HUES64 (cell line): ENCODE data around the gene DYRK1A.

Source experiments
- H3K27ac ChIP-seq: 2 replicates; pipeline ENCODE4 v1.7.0; 2013; ENCODE audit warnings: low read depth, low read length, inconsistent platforms
- H3K27me3 ChIP-seq: 2 replicates; pipeline ENCODE4 v1.6.1; 2013; ENCODE audit warnings: mild to moderate bottlenecking, low read length; ENCODE audit not compliant: insufficient read depth
- H3K36me3 ChIP-seq: 2 replicates; pipeline ENCODE4 v1.6.1; 2013; ENCODE audit warnings: mild to moderate bottlenecking, low read length; ENCODE audit not compliant: insufficient read depth
- H3K4me1 ChIP-seq: 2 replicates; pipeline ENCODE4 v1.6.1; 2013; ENCODE audit warnings: mild to moderate bottlenecking, low read length, moderate library complexity; ENCODE audit not compliant: insufficient read depth
- H3K4me3 ChIP-seq: 2 replicates; pipeline ENCODE4 v1.5.1; 2013; ENCODE audit warnings: mild to moderate bottlenecking, low read length, moderate library complexity
- H3K9ac ChIP-seq: 2 replicates; pipeline ENCODE4 v1.6.1; 2013; ENCODE audit warnings: mild to moderate bottlenecking, low read depth, low read length
- H3K9me3 ChIP-seq: 2 replicates; pipeline ENCODE4 v1.6.1; 2013; ENCODE audit warnings: low read depth, low read length; ENCODE audit not compliant: insufficient read depth
- WGBS: fragments of 150-250, 120-280 bp; methylation state at CpG from one replicate; pipeline ENCODE4 v1.1.7; 2013; ENCODE audit warnings: missing lambda C conversion rate; 5-methylcytosine and 5-hydroxymethylcytosine counted together

The DYRK1A gene

GRCh38 chr21:37467082-37467481 is 100.5 kb downstream of the DYRK1A start:
- Histone ChIP-seq H3K36me3 (peaks cover 3% of the 10 kb centered on the region; the same call in 1 of the 2 replicates), H3K4me3 (no peak overlapping the region), H3K27ac (no peak overlapping the region), H3K4me1 (peaks cover 14% of the 10 kb centered on the region), H3K27me3 (no peaks in the 10 kb centered on the region), H3K9ac (no peak overlapping the region), H3K9me3 (no peaks in the 10 kb centered on the region)
- 97% methylated on average over 3 of the region's 3 CpGs for WGBS

GRCh38 chr21:37468909-37469308 is 102.3 kb downstream of the DYRK1A start:
- no peaks in the 10 kb centered on the region for H3K27me3 ChIP-seq
- no peaks in the 10 kb centered on the region for H3K4me1 ChIP-seq
- peaks cover 20% of the 10 kb centered on the region for H3K36me3 ChIP-seq
- H3K4me3 ChIP-seq = no peak overlapping the region
- no peak overlapping the region for H3K9ac ChIP-seq
- no peak overlapping the region for H3K27ac ChIP-seq
- 100% methylated on average over 4 of the region's 4 CpGs for WGBS
- H3K9me3 ChIP-seq = no peaks in the 10 kb centered on the region

- Histone ChIP-seq H3K27me3 (no peaks in the 10 kb centered on the region), H3K9ac (no peak overlapping the region), H3K4me3 (no peak overlapping the region), H3K4me1 (no peaks in the 10 kb centered on the region), H3K36me3 (peaks cover 21% of the 10 kb centered on the region), H3K9me3 (no peaks in the 10 kb centered on the region), H3K27ac (no peak overlapping the region)
- WGBS = 94% methylated on average over 5 of the region's 5 CpGs
Observed at GRCh38 chr21:37469441-37469840, 102.9 kb downstream of the DYRK1A start.

GRCh38 chr21:37472581-37472980 is 106.0 kb downstream of the DYRK1A start:
- peaks cover 29% of the 10 kb centered on the region for H3K36me3 ChIP-seq
- H3K9ac ChIP-seq = no peak overlapping the region
- no peak overlapping the region for H3K4me3 ChIP-seq
- H3K27me3 ChIP-seq = no peaks in the 10 kb centered on the region
- H3K4me1 ChIP-seq = peaks cover 22% of the 10 kb centered on the region
- H3K9me3 ChIP-seq = no peaks in the 10 kb centered on the region
- H3K27ac ChIP-seq = no peak overlapping the region
- WGBS = 98% methylated on average over 4 of the region's 4 CpGs

GRCh38 chr21:37473491-37473890 is 106.9 kb downstream of the DYRK1A start:
- Histone ChIP-seq H3K27me3 (no peaks in the 10 kb centered on the region), H3K9ac (no peak overlapping the region), H3K36me3 (peaks cover 33% of the 10 kb centered on the region), H3K4me3 (no peak overlapping the region), H3K9me3 (no peaks in the 10 kb centered on the region), H3K27ac (no peak overlapping the region), H3K4me1 (peaks cover 22% of the 10 kb centered on the region)
- WGBS = 94% methylated on average over 6 of the region's 6 CpGs

GRCh38 chr21:37474342-37474741 is 107.8 kb downstream of the DYRK1A start:
- no peaks in the 10 kb centered on the region for H3K9me3 ChIP-seq
- peaks cover 22% of the 10 kb centered on the region for H3K4me1 ChIP-seq
- H3K27me3 ChIP-seq = no peaks in the 10 kb centered on the region
- H3K36me3 ChIP-seq = peaks cover 38% of the 10 kb centered on the region
- no peak overlapping the region for H3K9ac ChIP-seq
- H3K27ac ChIP-seq = no peak overlapping the region
- 93% methylated on average over 2 of the region's 3 CpGs for WGBS
- no peak overlapping the region for H3K4me3 ChIP-seq

- H3K27ac ChIP-seq = no peak overlapping the region
- H3K4me3 ChIP-seq = no peak overlapping the region
- no peaks in the 10 kb centered on the region for H3K27me3 ChIP-seq
- H3K9me3 ChIP-seq = no peaks in the 10 kb centered on the region
- peaks cover 45% of the 10 kb centered on the region for H3K36me3 ChIP-seq
- peaks cover 22% of the 10 kb centered on the region for H3K4me1 ChIP-seq
- no peak overlapping the region for H3K9ac ChIP-seq
Observed at GRCh38 chr21:37475186-37475868, 108.8 kb downstream of the DYRK1A start.

- peaks cover 54% of the 10 kb centered on the region for H3K36me3 ChIP-seq
- no peak overlapping the region for H3K27ac ChIP-seq
- no peak overlapping the region for H3K9ac ChIP-seq
- H3K4me3 ChIP-seq = no peak overlapping the region
- 100% methylated on average over 1 of the region's 1 CpG for WGBS
- no peaks in the 10 kb centered on the region for H3K27me3 ChIP-seq
- no peaks in the 10 kb centered on the region for H3K9me3 ChIP-seq
- H3K4me1 ChIP-seq = peaks cover 27% of the 10 kb centered on the region
Observed at GRCh38 chr21:37478794-37479193, 112.2 kb downstream of the DYRK1A start.

- no peak overlapping the region for H3K9ac ChIP-seq
- no peak overlapping the region for H3K4me3 ChIP-seq
- H3K27ac ChIP-seq = no peak overlapping the region; the same call in 1 of the 2 replicates
- peaks cover 7% of the 10 kb centered on the region for H3K4me1 ChIP-seq
- H3K9me3 ChIP-seq = no peaks in the 10 kb centered on the region
- 65% methylated on average over 7 of the region's 7 CpGs for WGBS
- peaks cover 72% of the 10 kb centered on the region for H3K36me3 ChIP-seq
- no peaks in the 10 kb centered on the region for H3K27me3 ChIP-seq
Observed at GRCh38 chr21:37483776-37484175, 117.2 kb downstream of the DYRK1A start.

- H3K9me3 ChIP-seq = no peaks in the 10 kb centered on the region
- no peak overlapping the region for H3K27ac ChIP-seq
- H3K4me3 ChIP-seq = no peak overlapping the region
- H3K9ac ChIP-seq = no peak overlapping the region
- WGBS = 97% methylated on average over 7 of the region's 7 CpGs
- H3K36me3 ChIP-seq = peaks cover 72% of the 10 kb centered on the region
- no peaks in the 10 kb centered on the region for H3K27me3 ChIP-seq
- peaks cover 9% of the 10 kb centered on the region for H3K4me1 ChIP-seq
Observed at GRCh38 chr21:37484535-37485474, 118.2 kb downstream of the DYRK1A start.

- H3K9ac ChIP-seq = no peak overlapping the region
- H3K27ac ChIP-seq = no peak overlapping the region
- H3K36me3 ChIP-seq = peaks cover 83% of the 10 kb centered on the region
- H3K4me3 ChIP-seq = no peak overlapping the region
- WGBS = 81% methylated on average over 1 of the region's 1 CpG
- 0 out of 2 replicates have a peak, but pooled peaks cover 3% of the 10 kb centered on the region for H3K4me1 ChIP-seq
- H3K9me3 ChIP-seq = no peaks in the 10 kb centered on the region
- no peaks in the 10 kb centered on the region for H3K27me3 ChIP-seq
Observed at GRCh38 chr21:37489553-37489952, 123.0 kb downstream of the DYRK1A start.
